ENCODE data around the gene NUMBL. TPM values are rescaled to one million over a fixed set of nuclear protein-coding genes. Genes with fewer than 3 reads are reported as not detected.

NUMBL gene
- total and polyA plus RNA-seq, 2 of the 13 experiments (the other 11 are each of a cell fraction or from before 2014, with no cell fraction given): 0.49 to 2.3 TPM

DNA sequence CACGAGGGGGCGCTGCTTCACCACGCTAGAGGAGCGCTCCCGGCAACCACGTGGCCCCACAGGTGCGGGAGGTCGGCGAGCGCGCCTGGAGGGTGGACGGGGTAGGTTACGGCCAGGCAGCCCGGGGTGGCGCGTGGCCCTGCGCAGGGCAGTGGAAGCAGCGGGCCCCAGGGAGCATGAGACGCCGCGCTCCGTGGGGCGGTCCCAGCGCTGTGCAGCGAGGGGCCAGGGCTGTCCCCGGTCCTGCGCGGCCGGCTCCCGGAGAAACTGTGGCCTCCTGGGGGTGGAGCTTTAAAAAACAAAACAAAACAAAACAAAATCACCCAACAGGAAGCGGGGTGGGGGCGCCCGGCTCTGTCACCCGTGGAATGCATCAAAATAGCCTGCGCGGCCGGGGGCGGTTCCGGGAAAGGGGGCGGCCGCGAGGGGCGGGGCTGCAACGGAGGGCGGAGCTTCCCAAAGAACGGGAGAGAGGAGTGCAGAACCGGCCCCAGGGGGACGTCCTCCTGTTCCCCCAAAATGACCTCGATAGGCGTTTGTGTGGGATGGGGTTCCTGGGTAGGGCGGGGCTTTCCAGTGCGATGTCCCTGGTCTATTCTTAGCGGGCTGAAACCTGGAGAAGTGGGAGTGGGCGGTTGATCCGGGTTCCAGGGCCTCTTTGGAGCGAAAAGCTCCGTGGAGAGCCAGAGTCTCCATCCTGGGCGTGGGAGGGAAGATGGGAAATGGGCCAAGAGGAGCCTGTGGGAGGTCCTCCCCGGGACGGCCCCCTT, 27.3 kb downstream of the NUMBL start (continued):
- 0 out of 2 replicates have a peak, but pooled peaks have one; percentile 68 for TF ChIP-seq REL (CRISPR knock-in tag; conservative IDR thresholded peaks at IDR 0.05)
- TF ChIP-seq MXD4 (CRISPR knock-in tag; IDR thresholded peaks at IDR 0.05): peak; percentile 98
- TF ChIP-seq ZNF746 (CRISPR knock-in tag; IDR thresholded peaks at IDR 0.05): 0 out of 2 replicates have a peak, but pooled peaks have one; percentile 67
- TF ChIP-seq ZFP37 (CRISPR knock-in tag; IDR thresholded peaks at IDR 0.05; ENCODE audit: borderline replicate concordance): peak; percentile 38; the same call in 1 of the 2 replicates
- TF ChIP-seq, protein P1, sequence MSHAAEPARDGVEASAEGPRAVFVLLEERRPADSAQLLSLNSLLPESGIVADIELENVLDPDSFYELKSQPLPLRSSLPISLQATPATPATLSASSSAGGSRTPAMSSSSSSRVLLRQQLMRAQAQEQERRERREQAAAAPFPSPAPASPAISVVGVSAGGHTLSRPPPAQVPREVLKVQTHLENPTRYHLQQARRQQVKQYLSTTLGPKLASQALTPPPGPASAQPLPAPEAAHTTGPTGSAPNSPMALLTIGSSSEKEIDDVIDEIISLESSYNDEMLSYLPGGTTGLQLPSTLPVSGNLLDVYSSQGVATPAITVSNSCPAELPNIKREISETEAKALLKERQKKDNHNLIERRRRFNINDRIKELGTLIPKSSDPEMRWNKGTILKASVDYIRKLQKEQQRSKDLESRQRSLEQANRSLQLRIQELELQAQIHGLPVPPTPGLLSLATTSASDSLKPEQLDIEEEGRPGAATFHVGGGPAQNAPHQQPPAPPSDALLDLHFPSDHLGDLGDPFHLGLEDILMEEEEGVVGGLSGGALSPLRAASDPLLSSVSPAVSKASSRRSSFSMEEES (CRISPR knock-in tag; IDR thresholded peaks at IDR 0.05): peak; percentile 84
- TF ChIP-seq ZNF101 (CRISPR knock-in tag; IDR thresholded peaks at IDR 0.05; ENCODE audit: borderline replicate concordance, low read depth): no peak
- TF ChIP-seq GABPB1 (CRISPR knock-in tag; IDR thresholded peaks at IDR 0.05): peak; percentile 71; the same call in 1 of the 2 replicates
- TF ChIP-seq KDM2A (CRISPR knock-in tag; IDR thresholded peaks at IDR 0.05; ENCODE audit: borderline replicate concordance, low read depth): peak; percentile 91
- TF ChIP-seq, protein P2, sequence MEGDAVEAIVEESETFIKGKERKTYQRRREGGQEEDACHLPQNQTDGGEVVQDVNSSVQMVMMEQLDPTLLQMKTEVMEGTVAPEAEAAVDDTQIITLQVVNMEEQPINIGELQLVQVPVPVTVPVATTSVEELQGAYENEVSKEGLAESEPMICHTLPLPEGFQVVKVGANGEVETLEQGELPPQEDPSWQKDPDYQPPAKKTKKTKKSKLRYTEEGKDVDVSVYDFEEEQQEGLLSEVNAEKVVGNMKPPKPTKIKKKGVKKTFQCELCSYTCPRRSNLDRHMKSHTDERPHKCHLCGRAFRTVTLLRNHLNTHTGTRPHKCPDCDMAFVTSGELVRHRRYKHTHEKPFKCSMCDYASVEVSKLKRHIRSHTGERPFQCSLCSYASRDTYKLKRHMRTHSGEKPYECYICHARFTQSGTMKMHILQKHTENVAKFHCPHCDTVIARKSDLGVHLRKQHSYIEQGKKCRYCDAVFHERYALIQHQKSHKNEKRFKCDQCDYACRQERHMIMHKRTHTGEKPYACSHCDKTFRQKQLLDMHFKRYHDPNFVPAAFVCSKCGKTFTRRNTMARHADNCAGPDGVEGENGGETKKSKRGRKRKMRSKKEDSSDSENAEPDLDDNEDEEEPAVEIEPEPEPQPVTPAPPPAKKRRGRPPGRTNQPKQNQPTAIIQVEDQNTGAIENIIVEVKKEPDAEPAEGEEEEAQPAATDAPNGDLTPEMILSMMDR (CRISPR knock-in tag; IDR thresholded peaks at IDR 0.05): peak; percentile 97
- TF ChIP-seq, protein P3, sequence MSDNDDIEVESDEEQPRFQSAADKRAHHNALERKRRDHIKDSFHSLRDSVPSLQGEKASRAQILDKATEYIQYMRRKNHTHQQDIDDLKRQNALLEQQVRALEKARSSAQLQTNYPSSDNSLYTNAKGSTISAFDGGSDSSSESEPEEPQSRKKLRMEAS (IDR thresholded peaks at IDR 0.05): peak; percentile 99
- no peak for TF ChIP-seq ZFP1 (CRISPR knock-in tag; IDR thresholded peaks at IDR 0.05)
- peak; percentile 82; the same call in 1 of the 2 replicates for TF ChIP-seq ZBTB38 (CRISPR knock-in tag; IDR thresholded peaks at IDR 0.05)
- no peak for TF ChIP-seq PHB2 (IDR thresholded peaks at IDR 0.05; ENCODE audit: partially characterized antibody)
- TF ChIP-seq ZNF468 (CRISPR knock-in tag; IDR thresholded peaks at IDR 0.05): no peak
- TF ChIP-seq, protein P4, sequence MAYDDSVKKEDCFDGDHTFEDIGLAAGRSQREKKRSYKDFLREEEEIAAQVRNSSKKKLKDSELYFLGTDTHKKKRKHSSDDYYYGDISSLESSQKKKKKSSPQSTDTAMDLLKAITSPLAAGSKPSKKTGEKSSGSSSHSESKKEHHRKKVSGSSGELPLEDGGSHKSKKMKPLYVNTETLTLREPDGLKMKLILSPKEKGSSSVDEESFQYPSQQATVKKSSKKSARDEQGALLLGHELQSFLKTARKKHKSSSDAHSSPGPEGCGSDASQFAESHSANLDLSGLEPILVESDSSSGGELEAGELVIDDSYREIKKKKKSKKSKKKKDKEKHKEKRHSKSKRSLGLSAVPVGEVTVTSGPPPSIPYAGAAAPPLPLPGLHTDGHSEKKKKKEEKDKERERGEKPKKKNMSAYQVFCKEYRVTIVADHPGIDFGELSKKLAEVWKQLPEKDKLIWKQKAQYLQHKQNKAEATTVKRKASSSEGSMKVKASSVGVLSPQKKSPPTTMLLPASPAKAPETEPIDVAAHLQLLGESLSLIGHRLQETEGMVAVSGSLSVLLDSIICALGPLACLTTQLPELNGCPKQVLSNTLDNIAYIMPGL (CRISPR knock-in tag; IDR thresholded peaks at IDR 0.05; ENCODE audit: borderline replicate concordance in 1 of 2, low read depth in 1 of 2): peak; percentile 89 to 92; a peak in 3 of 4 replicates
- peak in 1 of 2 experiments; percentile 73; a peak in 2 of 4 replicates for TF ChIP-seq KLF16 (CRISPR knock-in tag; IDR thresholded peaks at IDR 0.05)
- peak; percentile 12; the same call in 1 of the 2 replicates for TF ChIP-seq RAD51 (IDR thresholded peaks at IDR 0.05; ENCODE audit: borderline replicate concordance)
- TF ChIP-seq ZNF333 (CRISPR knock-in tag; IDR thresholded peaks at IDR 0.05; ENCODE audit: borderline replicate concordance): no peak
- TF ChIP-seq NFYB (CRISPR knock-in tag; IDR thresholded peaks at IDR 0.05): 0 out of 2 replicates have a peak, but pooled peaks have one; percentile 9
- peak; percentile 57; the same call in 1 of the 2 replicates for TF ChIP-seq ZBTB7B (CRISPR knock-in tag; IDR thresholded peaks at IDR 0.05)
- TF ChIP-seq, protein P5, sequence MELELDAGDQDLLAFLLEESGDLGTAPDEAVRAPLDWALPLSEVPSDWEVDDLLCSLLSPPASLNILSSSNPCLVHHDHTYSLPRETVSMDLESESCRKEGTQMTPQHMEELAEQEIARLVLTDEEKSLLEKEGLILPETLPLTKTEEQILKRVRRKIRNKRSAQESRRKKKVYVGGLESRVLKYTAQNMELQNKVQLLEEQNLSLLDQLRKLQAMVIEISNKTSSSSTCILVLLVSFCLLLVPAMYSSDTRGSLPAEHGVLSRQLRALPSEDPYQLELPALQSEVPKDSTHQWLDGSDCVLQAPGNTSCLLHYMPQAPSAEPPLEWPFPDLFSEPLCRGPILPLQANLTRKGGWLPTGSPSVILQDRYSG (CRISPR knock-in tag; IDR thresholded peaks at IDR 0.05): peak; percentile 47; the same call in 1 of the 2 replicates
- TF ChIP-seq TSC22D2 (CRISPR knock-in tag; IDR thresholded peaks at IDR 0.05; ENCODE audit: borderline replicate concordance): 0 out of 2 replicates have a peak, but pooled peaks have one; percentile 48
- TF ChIP-seq ZNF296 (CRISPR knock-in tag; conservative IDR thresholded peaks at IDR 0.05): no peak

Data from HepG2 (cell line).